ENCODE results near the gene POLE2. TPM values are rescaled to one million over a fixed set of nuclear protein-coding genes. Genes with fewer than 3 reads are reported as not detected.

Gene POLE2
- total and polyA plus RNA-seq, 2 of the 13 experiments (the other 11 are each of a cell fraction or from before 2014, with no cell fraction given) = 16.6 to 37.0 TPM

DNA sequence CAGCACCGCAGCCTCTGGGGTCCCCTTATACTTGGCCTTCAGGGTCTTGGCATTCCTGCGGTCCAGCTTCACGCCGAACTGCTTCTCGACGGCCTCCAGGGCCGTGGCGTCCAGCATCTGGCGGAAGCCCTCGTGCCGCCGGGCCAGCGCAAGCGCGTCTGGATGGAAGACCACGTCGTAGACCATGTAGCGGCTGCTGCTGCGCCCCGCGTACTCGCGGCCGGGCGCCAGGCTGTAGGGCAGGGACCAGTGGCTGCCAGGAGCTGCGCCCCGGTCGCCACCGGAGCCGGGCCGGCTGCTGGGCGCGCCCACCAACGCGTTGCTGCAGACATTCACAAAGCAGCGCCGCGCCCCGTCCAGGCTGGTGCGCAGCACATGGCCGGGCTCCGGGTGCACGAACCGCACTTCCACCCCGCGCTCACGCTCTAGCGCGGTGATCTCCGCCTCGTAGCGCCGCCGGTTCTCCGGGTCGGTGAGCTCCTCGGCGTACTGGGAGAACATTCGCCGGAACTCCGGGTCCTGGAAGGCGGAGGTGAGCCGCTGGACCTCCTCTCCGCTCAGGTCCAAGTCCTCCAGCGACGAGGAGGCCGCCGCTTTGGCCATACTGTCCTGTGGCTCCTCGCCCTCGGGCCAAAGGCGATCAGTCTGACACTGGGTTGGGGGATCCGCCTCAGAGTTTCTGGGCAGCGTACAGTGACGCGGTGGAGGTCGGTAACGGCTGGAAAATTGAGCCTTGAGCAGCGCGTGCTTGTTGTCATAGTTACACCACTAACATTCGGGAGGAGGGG lies 53.3 kb downstream of the POLE2 start, which contains the start of gene DNAAF2 (continued):
- TF ChIP-seq, protein P1, sequence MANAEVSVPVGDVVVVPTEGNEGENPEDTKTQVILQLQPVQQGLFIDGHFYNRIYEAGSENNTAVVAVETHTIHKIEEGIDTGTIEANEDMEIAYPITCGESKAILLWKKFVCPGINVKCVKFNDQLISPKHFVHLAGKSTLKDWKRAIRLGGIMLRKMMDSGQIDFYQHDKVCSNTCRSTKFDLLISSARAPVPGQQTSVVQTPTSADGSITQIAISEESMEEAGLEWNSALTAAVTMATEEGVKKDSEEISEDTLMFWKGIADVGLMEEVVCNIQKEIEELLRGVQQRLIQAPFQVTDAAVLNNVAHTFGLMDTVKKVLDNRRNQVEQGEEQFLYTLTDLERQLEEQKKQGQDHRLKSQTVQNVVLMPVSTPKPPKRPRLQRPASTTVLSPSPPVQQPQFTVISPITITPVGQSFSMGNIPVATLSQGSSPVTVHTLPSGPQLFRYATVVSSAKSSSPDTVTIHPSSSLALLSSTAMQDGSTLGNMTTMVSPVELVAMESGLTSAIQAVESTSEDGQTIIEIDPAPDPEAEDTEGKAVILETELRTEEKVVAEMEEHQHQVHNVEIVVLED (CRISPR knock-in tag; IDR thresholded peaks at IDR 0.05; ENCODE audit: borderline replicate concordance) = peak; percentile 0; the same call in 1 of the 2 replicates
- TF ChIP-seq, protein P2, sequence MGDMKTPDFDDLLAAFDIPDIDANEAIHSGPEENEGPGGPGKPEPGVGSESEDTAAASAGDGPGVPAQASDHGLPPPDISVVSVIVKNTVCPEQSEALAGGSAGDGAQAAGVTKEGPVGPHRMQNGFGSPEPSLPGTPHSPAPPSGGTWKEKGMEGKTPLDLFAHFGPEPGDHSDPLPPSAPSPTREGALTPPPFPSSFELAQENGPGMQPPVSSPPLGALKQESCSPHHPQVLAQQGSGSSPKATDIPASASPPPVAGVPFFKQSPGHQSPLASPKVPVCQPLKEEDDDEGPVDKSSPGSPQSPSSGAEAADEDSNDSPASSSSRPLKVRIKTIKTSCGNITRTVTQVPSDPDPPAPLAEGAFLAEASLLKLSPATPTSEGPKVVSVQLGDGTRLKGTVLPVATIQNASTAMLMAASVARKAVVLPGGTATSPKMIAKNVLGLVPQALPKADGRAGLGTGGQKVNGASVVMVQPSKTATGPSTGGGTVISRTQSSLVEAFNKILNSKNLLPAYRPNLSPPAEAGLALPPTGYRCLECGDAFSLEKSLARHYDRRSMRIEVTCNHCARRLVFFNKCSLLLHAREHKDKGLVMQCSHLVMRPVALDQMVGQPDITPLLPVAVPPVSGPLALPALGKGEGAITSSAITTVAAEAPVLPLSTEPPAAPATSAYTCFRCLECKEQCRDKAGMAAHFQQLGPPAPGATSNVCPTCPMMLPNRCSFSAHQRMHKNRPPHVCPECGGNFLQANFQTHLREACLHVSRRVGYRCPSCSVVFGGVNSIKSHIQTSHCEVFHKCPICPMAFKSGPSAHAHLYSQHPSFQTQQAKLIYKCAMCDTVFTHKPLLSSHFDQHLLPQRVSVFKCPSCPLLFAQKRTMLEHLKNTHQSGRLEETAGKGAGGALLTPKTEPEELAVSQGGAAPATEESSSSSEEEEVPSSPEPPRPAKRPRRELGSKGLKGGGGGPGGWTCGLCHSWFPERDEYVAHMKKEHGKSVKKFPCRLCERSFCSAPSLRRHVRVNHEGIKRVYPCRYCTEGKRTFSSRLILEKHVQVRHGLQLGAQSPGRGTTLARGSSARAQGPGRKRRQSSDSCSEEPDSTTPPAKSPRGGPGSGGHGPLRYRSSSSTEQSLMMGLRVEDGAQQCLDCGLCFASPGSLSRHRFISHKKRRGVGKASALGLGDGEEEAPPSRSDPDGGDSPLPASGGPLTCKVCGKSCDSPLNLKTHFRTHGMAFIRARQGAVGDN (CRISPR knock-in tag; IDR thresholded peaks at IDR 0.05) = peak; percentile 91
- TF ChIP-seq, protein P3, sequence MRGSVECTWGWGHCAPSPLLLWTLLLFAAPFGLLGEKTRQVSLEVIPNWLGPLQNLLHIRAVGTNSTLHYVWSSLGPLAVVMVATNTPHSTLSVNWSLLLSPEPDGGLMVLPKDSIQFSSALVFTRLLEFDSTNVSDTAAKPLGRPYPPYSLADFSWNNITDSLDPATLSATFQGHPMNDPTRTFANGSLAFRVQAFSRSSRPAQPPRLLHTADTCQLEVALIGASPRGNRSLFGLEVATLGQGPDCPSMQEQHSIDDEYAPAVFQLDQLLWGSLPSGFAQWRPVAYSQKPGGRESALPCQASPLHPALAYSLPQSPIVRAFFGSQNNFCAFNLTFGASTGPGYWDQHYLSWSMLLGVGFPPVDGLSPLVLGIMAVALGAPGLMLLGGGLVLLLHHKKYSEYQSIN (CRISPR knock-in tag; IDR thresholded peaks at IDR 0.05; ENCODE audit: borderline replicate concordance) = peak; percentile 27; the same call in 1 of the 2 replicates
- 0 out of 2 replicates have a peak, but pooled peaks have one; percentile 70 for TF ChIP-seq HOXD1 (CRISPR knock-in tag; IDR thresholded peaks at IDR 0.05)
- no peak for TF ChIP-seq ZNF282 (IDR thresholded peaks at IDR 0.05; ENCODE audit: partially characterized antibody)
- peak; percentile 89 for TF ChIP-seq SIN3A (IDR thresholded peaks at IDR 0.05; ENCODE audit: borderline replicate concordance, low read depth, low read length)
- peak; percentile 25 for TF ChIP-seq ZNF451 (CRISPR knock-in tag; IDR thresholded peaks at IDR 0.05)
- TF ChIP-seq, protein P4, sequence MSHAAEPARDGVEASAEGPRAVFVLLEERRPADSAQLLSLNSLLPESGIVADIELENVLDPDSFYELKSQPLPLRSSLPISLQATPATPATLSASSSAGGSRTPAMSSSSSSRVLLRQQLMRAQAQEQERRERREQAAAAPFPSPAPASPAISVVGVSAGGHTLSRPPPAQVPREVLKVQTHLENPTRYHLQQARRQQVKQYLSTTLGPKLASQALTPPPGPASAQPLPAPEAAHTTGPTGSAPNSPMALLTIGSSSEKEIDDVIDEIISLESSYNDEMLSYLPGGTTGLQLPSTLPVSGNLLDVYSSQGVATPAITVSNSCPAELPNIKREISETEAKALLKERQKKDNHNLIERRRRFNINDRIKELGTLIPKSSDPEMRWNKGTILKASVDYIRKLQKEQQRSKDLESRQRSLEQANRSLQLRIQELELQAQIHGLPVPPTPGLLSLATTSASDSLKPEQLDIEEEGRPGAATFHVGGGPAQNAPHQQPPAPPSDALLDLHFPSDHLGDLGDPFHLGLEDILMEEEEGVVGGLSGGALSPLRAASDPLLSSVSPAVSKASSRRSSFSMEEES (CRISPR knock-in tag; IDR thresholded peaks at IDR 0.05) = peak; percentile 36; the same call in 1 of the 2 replicates
- TF ChIP-seq SRY (CRISPR knock-in tag; IDR thresholded peaks at IDR 0.05) = peak; percentile 54
- no peak for TF ChIP-seq MAF1 (CRISPR knock-in tag; IDR thresholded peaks at IDR 0.05; ENCODE audit: borderline replicate concordance)
- no peak for TF ChIP-seq CBX1 (IDR thresholded peaks at IDR 0.05; ENCODE audit: low read depth)
- TF ChIP-seq, protein P5, sequence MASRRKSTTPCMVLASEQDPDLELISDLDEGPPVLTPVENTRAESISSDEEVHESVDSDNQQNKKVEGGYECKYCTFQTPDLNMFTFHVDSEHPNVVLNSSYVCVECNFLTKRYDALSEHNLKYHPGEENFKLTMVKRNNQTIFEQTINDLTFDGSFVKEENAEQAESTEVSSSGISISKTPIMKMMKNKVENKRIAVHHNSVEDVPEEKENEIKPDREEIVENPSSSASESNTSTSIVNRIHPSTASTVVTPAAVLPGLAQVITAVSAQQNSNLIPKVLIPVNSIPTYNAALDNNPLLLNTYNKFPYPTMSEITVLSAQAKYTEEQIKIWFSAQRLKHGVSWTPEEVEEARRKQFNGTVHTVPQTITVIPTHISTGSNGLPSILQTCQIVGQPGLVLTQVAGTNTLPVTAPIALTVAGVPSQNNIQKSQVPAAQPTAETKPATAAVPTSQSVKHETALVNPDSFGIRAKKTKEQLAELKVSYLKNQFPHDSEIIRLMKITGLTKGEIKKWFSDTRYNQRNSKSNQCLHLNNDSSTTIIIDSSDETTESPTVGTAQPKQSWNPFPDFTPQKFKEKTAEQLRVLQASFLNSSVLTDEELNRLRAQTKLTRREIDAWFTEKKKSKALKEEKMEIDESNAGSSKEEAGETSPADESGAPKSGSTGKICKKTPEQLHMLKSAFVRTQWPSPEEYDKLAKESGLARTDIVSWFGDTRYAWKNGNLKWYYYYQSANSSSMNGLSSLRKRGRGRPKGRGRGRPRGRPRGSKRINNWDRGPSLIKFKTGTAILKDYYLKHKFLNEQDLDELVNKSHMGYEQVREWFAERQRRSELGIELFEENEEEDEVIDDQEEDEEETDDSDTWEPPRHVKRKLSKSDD (CRISPR knock-in tag; IDR thresholded peaks at IDR 0.05; ENCODE audit: low read depth) = no peak
- TF ChIP-seq, protein P6, sequence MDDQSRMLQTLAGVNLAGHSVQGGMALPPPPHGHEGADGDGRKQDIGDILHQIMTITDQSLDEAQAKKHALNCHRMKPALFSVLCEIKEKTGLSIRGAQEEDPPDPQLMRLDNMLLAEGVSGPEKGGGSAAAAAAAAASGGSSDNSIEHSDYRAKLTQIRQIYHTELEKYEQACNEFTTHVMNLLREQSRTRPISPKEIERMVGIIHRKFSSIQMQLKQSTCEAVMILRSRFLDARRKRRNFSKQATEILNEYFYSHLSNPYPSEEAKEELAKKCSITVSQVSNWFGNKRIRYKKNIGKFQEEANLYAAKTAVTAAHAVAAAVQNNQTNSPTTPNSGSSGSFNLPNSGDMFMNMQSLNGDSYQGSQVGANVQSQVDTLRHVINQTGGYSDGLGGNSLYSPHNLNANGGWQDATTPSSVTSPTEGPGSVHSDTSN (CRISPR knock-in tag; IDR thresholded peaks at IDR 0.05; ENCODE audit: borderline replicate concordance) = 0 out of 2 replicates have a peak, but pooled peaks have one; percentile 22
- TF ChIP-seq PHF8 (CRISPR knock-in tag; IDR thresholded peaks at IDR 0.05) = peak; percentile 49; the same call in 1 of the 2 replicates
